GM10847 (cell line): ENCODE results near the gene DCAF5.

Experiments used
- POLR2A ChIP-seq: IDR thresholded peaks from 2 replicates; pipeline ENCODE4 v1.6.1; 2011; ENCODE audit not compliant: insufficient read length; ENCODE audit errors: extremely low read depth

Gene DCAF5

GRCh38 chr14:69091695-69092094 is 61.2 kb downstream of the DCAF5 start:
- no peak for TF ChIP-seq POLR2A

- no peak for TF ChIP-seq POLR2A
These were observed 61.9 kb downstream of the DCAF5 start for GRCh38 chr14:69091006-69091405.

DNA sequence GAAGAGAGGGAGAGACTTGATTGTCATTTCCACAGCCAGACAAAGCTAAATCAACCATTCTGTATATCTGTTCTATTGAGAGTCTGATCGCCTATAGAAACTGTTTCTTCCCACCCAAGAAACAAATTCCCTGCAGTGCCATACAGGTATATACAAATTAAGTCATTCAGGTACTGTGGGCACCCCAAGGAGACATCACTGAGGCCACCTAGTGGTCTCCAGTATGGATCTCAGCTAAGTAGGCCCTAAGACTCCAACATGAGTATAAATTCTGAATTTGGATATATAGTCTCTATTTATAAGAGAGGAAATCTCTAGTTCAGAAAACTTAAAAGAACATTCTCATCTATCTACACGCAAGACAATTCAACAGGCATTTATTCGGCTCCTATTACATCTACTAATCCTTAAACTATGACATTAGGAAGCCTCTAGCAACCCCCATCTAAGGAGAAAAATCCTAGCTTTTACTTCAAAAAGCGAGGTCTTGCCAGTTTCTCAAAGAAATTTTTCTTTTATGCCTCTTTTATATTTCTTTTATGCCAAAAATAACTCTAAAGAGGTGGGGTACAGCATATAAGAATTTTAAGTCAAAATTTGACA is 62.6 kb downstream of the DCAF5 start:
- no peak for TF ChIP-seq POLR2A

GRCh38 chr14:69089046-69089445 is 63.9 kb downstream of the DCAF5 start:
- no peak for TF ChIP-seq POLR2A

GRCh38 chr14:69088586-69088985 is 64.3 kb downstream of the DCAF5 start:
- TF ChIP-seq POLR2A, result no peak

GRCh38 chr14:69087061-69087461 is 65.9 kb downstream of the DCAF5 start:
- TF ChIP-seq POLR2A, result no peak

GRCh38 chr14:69086537-69086936 is 66.4 kb downstream of the DCAF5 start:
- TF ChIP-seq POLR2A, result no peak

- TF ChIP-seq POLR2A, result no peak
These were observed 68.9 kb downstream of the DCAF5 start for GRCh38 chr14:69084023-69084422.

GRCh38 chr14:69083181-69083580 is 69.7 kb downstream of the DCAF5 start:
- no peak for TF ChIP-seq POLR2A

DNA sequence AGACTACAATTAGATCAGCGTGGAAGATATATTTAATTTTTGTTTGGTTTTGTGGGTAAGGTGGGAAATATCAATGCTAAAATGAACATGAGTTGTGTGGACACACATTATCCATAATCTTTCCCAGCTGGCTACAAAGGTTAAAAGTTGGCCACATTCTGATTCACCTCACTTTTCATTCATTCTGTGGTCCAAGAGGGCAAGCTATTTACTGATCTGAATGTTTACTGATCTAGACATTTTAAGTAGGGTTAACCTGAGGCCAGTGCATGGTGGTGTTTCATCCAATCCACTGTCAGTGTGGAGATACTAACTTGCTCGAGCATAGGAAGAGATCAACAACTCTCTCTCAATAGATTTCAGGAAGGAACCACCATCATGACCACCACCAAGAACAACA is 71.6 kb downstream of the DCAF5 start:
- TF ChIP-seq POLR2A, result no peak

GRCh38 chr14:69079747-69080146 is 73.2 kb downstream of the DCAF5 start:
- TF ChIP-seq POLR2A, result no peak

DNA sequence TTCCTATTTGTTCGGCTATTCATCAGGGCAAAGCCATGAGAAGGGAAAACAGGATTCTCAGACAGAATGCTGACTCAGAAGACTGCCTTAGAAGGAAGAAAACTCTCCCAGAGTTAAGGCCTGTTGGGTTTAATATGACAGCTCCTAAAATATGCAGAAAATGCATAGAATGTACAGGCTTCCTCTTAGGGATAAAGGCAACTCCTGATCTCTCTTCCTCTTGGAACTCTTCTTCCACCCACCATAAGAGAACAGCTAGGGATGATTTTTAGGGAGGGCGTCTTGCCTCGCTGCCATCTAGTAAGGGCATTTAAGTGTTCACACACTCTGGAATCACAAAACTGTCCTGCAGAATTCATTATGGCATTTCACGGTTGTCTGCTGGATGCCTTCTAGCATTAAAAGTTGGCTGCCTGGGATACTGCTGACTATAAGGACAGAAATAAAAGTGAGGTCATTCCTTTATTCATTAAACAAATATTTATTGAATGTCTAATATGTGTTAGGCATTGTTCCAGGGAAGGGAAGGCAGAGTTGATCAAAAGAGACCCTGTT is 73.7 kb downstream of the DCAF5 start:
- no peak for TF ChIP-seq POLR2A

DNA sequence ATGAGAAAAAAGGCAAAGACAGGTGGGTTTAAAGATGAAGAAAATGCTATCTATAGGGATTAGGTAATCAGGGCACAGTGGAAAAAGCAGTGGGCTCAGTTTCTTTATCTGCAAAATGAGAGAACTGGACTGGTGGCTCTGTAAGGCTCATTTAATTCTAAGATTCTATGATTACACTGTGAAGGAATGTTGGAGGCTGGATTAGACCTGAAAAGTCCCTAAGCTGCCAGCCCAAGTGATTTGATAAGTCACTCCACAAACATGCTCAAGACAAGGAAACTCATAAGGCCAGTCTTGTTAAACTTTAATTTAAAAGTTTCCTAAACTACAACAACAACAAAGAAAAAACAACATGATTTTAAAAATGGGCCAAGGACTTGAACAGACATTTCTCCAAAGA is 75.1 kb downstream of the DCAF5 start:
- TF ChIP-seq POLR2A, result no peak

- TF ChIP-seq POLR2A, result no peak
These were observed 76.6 kb downstream of the DCAF5 start for GRCh38 chr14:69076341-69076740.

- no peak for TF ChIP-seq POLR2A
These were observed 79.0 kb downstream of the DCAF5 start for GRCh38 chr14:69073915-69074314.

DNA sequence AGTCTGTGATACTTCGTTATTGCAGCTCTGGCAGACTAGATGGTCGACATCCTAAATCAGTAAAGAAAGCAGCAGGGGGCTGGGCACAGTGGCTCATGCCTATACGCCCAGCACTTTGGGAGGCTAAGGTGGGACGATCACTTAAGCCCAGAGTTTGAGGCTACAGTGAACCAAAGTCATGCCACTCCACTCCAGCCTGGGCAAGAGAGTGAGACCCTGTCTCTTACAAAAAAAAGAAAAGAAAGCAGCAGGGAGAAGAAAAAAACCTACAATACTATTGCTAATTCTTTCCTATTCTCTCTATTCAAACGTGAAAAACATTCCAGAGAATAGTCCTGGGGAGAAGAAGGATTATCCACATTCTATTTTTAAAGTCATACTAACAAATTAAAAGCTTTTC is 79.5 kb downstream of the DCAF5 start:
- no peak for TF ChIP-seq POLR2A

GRCh38 chr14:69072584-69072983 is 80.3 kb downstream of the DCAF5 start:
- no peak for TF ChIP-seq POLR2A
